HEK293 (cell line): ENCODE measurements around the gene SLC4A11.
A peak's percentile ranks its signal among the peaks of the same experiment; 100 is the strongest.

Experiments used
- CTCF ChIA-PET: fragments of 350-600 bp; formaldehyde crosslinking; extraction: SDS; loops from one replicate; lab custom pipeline; 2021; ENCODE audit warnings: antibody characterized with exemption; lab: Yijun Ruan, JAX
- POLR2A ChIA-PET: fragments of 300-600 bp; formaldehyde crosslinking; extraction: SDS; loops from one replicate; lab custom pipeline; 2020; ENCODE audit warnings: antibody characterized with exemption, inconsistent platforms; lab: Yijun Ruan, JAX
- H3K27ac ChIP-seq: fragments of 200-500 bp; sonication (Bioruptor generic); 2 replicates; pipeline ENCODE4 v1.5.1; 2014; ENCODE audit warnings: low read depth, low read length, control low read depth, inconsistent platforms; ENCODE audit errors: extremely low read depth
- H3K36me3 ChIP-seq, 2 experiments: fragments of 200-500 bp in 1 of 2; sonication (Bioruptor generic) in 1 of 2; 1 replicate in 1 of 2; 2 replicates in 1 of 2; pipeline ENCODE4 v1.5.1; 2014 to 2017; ENCODE audit warnings: inconsistent platforms in 2 of 2, low read length in 2 of 2; ENCODE audit not compliant: control insufficient read depth in 2 of 2, insufficient read depth in 1 of 2
- H3K4me1 ChIP-seq: fragments of 200-500 bp; sonication (Bioruptor generic); 2 replicates; pipeline ENCODE4 v1.5.1; 2014; ENCODE audit warnings: mild to moderate bottlenecking, low read length, inconsistent platforms; ENCODE audit not compliant: control insufficient read depth, insufficient read depth
- H3K4me3 ChIP-seq: 2 replicates; pipeline ENCODE4 v1.5.1; 2011; ENCODE audit warnings: low read depth, mild to moderate bottlenecking, control low read depth, low read length, moderate library complexity
- H3K9me3 ChIP-seq: fragments of 200-500 bp; sonication (Bioruptor generic); 2 replicates; pipeline ENCODE4 v1.5.1; 2014; ENCODE audit warnings: low read depth, low read length, inconsistent platforms; ENCODE audit not compliant: control insufficient read depth, insufficient read depth
- GLIS1 ChIP-seq: fragments of 450-650 bp; formaldehyde crosslinking; IDR thresholded peaks from 2 replicates; pipeline ENCODE4 v1.5.1; 2016; ENCODE audit warnings: missing biosample characterization, missing genetic modification characterization
- KLF17 ChIP-seq: fragments of 450-650 bp; formaldehyde crosslinking; IDR thresholded peaks from 2 replicates; pipeline ENCODE4 v1.5.1; 2016; ENCODE audit warnings: missing biosample characterization, missing genetic modification characterization
- KLF9 ChIP-seq: fragments of 450-650 bp; formaldehyde crosslinking; IDR thresholded peaks from 2 replicates; pipeline ENCODE4 v1.5.1; 2016; ENCODE audit warnings: missing biosample characterization, missing genetic modification characterization, low read depth
- MEIS1 ChIP-seq: sonication (generic); formaldehyde crosslinking; IDR thresholded peaks from 2 replicates; pipeline ENCODE4 v1.8.1; 2022; ENCODE audit warnings: missing genetic modification reagents, mild to moderate bottlenecking, borderline replicate concordance
- OSR2 ChIP-seq: fragments of 450-650 bp; formaldehyde crosslinking; IDR thresholded peaks from 2 replicates; pipeline ENCODE4 v1.5.1; 2016; ENCODE audit warnings: missing biosample characterization, missing genetic modification characterization
- PRDM1 ChIP-seq: fragments of 450-650 bp; formaldehyde crosslinking; IDR thresholded peaks from 2 replicates; pipeline ENCODE4; 2016; ENCODE audit warnings: missing biosample characterization, missing genetic modification characterization
- ZBTB17 ChIP-seq: fragments of 450-650 bp; formaldehyde crosslinking; IDR thresholded peaks from 2 replicates; pipeline ENCODE4 v1.5.1; 2016; ENCODE audit warnings: missing biosample characterization, missing genetic modification characterization
- ZBTB20 ChIP-seq: fragments of 450-650 bp; formaldehyde crosslinking; IDR thresholded peaks from 2 replicates; pipeline ENCODE4 v1.5.1; 2016; ENCODE audit warnings: missing biosample characterization, missing genetic modification characterization
- ZFP37 ChIP-seq: fragments of 450-650 bp; formaldehyde crosslinking; IDR thresholded peaks from 2 replicates; pipeline ENCODE4 v1.5.1; 2016; ENCODE audit warnings: missing biosample characterization, missing genetic modification characterization
- ZFP69B ChIP-seq: fragments of 450-650 bp; formaldehyde crosslinking; IDR thresholded peaks from 2 replicates; pipeline ENCODE4 v1.5.1; 2016; ENCODE audit warnings: missing biosample characterization, missing genetic modification characterization
- ZNF175 ChIP-seq: fragments of 450-650 bp; formaldehyde crosslinking; IDR thresholded peaks from 2 replicates; pipeline ENCODE4 v1.5.1; 2016; ENCODE audit warnings: missing biosample characterization, missing genetic modification characterization
- ZNF202 ChIP-seq: fragments of 450-650 bp; formaldehyde crosslinking; IDR thresholded peaks from 2 replicates; pipeline ENCODE4 v1.5.1; 2016; ENCODE audit warnings: missing biosample characterization, missing genetic modification characterization, borderline replicate concordance
- ZNF214 ChIP-seq: fragments of 450-650 bp; formaldehyde crosslinking; IDR thresholded peaks from 2 replicates; pipeline ENCODE4 v1.5.1; 2017; ENCODE audit warnings: missing biosample characterization, mild to moderate bottlenecking, missing genetic modification characterization, borderline replicate concordance
- ZNF223 ChIP-seq: fragments of 450-650 bp; formaldehyde crosslinking; IDR thresholded peaks from 2 replicates; pipeline ENCODE4 v1.5.1; 2016; ENCODE audit warnings: missing biosample characterization, missing genetic modification characterization
- ZNF335 ChIP-seq: fragments of 450-650 bp; formaldehyde crosslinking; conservative IDR thresholded peaks from 2 replicates; pipeline ENCODE4 v1.5.1; 2016; ENCODE audit warnings: missing biosample characterization, missing genetic modification characterization
- ZNF394 ChIP-seq: fragments of 450-650 bp; formaldehyde crosslinking; IDR thresholded peaks from 2 replicates; pipeline ENCODE4 v1.5.1; 2016; ENCODE audit warnings: missing biosample characterization, missing genetic modification characterization, mild to moderate bottlenecking, moderate library complexity, borderline replicate concordance
- ZNF426 ChIP-seq: fragments of 450-650 bp; formaldehyde crosslinking; IDR thresholded peaks from 2 replicates; pipeline ENCODE4 v1.5.1; 2017; ENCODE audit warnings: missing biosample characterization, missing genetic modification characterization, mild to moderate bottlenecking, inconsistent platforms, moderate library complexity
- ZNF48 ChIP-seq: fragments of 450-650 bp; formaldehyde crosslinking; IDR thresholded peaks from 2 replicates; pipeline ENCODE4 v1.5.1; 2016; ENCODE audit warnings: missing biosample characterization, missing genetic modification characterization
- ZNF529 ChIP-seq: fragments of 450-650 bp; formaldehyde crosslinking; IDR thresholded peaks from 2 replicates; pipeline ENCODE4 v1.5.1; 2017; ENCODE audit warnings: missing genetic modification characterization, missing biosample characterization; ENCODE audit not compliant: insufficient replicate concordance
- ZNF610 ChIP-seq: fragments of 450-650 bp; formaldehyde crosslinking; IDR thresholded peaks from 2 replicates; pipeline ENCODE4 v1.5.1; 2016; ENCODE audit warnings: missing biosample characterization, missing genetic modification characterization, borderline replicate concordance
- ZNF621 ChIP-seq: fragments of 450-650 bp; formaldehyde crosslinking; IDR thresholded peaks from 2 replicates; pipeline ENCODE4 v1.5.1; 2017; ENCODE audit warnings: missing biosample characterization, missing genetic modification characterization
- ZNF624 ChIP-seq: fragments of 450-650 bp; formaldehyde crosslinking; IDR thresholded peaks from 2 replicates; pipeline ENCODE4 v1.5.1; 2017; ENCODE audit warnings: missing biosample characterization, missing genetic modification characterization
- ZNF670 ChIP-seq: fragments of 450-650 bp; formaldehyde crosslinking; IDR thresholded peaks from 2 replicates; pipeline ENCODE4 v1.5.1; 2016; ENCODE audit warnings: missing biosample characterization, missing genetic modification characterization, low read depth
- ZNF777 ChIP-seq: fragments of 450-650 bp; formaldehyde crosslinking; IDR thresholded peaks from 2 replicates; pipeline ENCODE4 v1.5.1; 2017; ENCODE audit warnings: missing biosample characterization, missing genetic modification characterization, borderline replicate concordance
- TF ChIP-seq, protein P1 (sequence below): fragments of 450-650 bp; formaldehyde crosslinking; IDR thresholded peaks from 2 replicates; pipeline ENCODE4 v1.5.1; 2016; ENCODE audit warnings: missing biosample characterization, missing genetic modification characterization
- TF ChIP-seq, protein P2 (sequence below): fragments of 450-650 bp; formaldehyde crosslinking; IDR thresholded peaks from 2 replicates; pipeline ENCODE4 v1.5.1; 2016; ENCODE audit warnings: missing biosample characterization, missing genetic modification characterization
- TF ChIP-seq, protein P3 (sequence below): fragments of 450-650 bp; formaldehyde crosslinking; IDR thresholded peaks from 2 replicates; pipeline ENCODE4 v1.5.1; 2016; ENCODE audit warnings: missing biosample characterization, missing genetic modification characterization, borderline replicate concordance

Gene SLC4A11

GRCh38 chr20:3204124-3204794, 34.7 kb downstream of the SLC4A11 start, which contains the start of gene DDRGK1 (continued):
- TF ChIP-seq KLF17 (tag by site-specific recombination) (no peak; the same call in 1 of the 2 replicates), MEIS1 (CRISPR knock-in tag) (no peak), ZNF624 (tag by site-specific recombination) (no peak), ZNF394 (tag by site-specific recombination) (peak; percentile 42; the same call in 1 of the 2 replicates), PRDM1 (tag by site-specific recombination) (no peak), ZNF223 (tag by site-specific recombination) (no peak), KLF9 (peak; percentile 48), ZNF529 (tag by site-specific recombination) (no peak), ZNF621 (tag by site-specific recombination) (no peak), ZNF670 (no peak), ZNF777 (peak; percentile 37; the same call in 1 of the 2 replicates), ZNF175 (tag by site-specific recombination) (no peak), ZNF48 (tag by site-specific recombination) (no peak), ZNF610 (tag by site-specific recombination) (0 out of 2 replicates have a peak, but pooled peaks have one; percentile 36), ZNF335 (tag by site-specific recombination) (peak; percentile 76), ZFP69B (tag by site-specific recombination) (no peak; the same call in 1 of the 2 replicates), ZFP37 (tag by site-specific recombination) (no peak), OSR2 (tag by site-specific recombination) (peak; percentile 32; the same call in 1 of the 2 replicates), ZBTB20 (tag by site-specific recombination) (peak; percentile 81)
- TF ChIP-seq, protein P1, sequence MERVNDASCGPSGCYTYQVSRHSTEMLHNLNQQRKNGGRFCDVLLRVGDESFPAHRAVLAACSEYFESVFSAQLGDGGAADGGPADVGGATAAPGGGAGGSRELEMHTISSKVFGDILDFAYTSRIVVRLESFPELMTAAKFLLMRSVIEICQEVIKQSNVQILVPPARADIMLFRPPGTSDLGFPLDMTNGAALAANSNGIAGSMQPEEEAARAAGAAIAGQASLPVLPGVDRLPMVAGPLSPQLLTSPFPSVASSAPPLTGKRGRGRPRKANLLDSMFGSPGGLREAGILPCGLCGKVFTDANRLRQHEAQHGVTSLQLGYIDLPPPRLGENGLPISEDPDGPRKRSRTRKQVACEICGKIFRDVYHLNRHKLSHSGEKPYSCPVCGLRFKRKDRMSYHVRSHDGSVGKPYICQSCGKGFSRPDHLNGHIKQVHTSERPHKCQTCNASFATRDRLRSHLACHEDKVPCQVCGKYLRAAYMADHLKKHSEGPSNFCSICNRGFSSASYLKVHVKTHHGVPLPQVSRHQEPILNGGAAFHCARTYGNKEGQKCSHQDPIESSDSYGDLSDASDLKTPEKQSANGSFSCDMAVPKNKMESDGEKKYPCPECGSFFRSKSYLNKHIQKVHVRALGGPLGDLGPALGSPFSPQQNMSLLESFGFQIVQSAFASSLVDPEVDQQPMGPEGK (tag by site-specific recombination), result peak; percentile 53

DNA sequence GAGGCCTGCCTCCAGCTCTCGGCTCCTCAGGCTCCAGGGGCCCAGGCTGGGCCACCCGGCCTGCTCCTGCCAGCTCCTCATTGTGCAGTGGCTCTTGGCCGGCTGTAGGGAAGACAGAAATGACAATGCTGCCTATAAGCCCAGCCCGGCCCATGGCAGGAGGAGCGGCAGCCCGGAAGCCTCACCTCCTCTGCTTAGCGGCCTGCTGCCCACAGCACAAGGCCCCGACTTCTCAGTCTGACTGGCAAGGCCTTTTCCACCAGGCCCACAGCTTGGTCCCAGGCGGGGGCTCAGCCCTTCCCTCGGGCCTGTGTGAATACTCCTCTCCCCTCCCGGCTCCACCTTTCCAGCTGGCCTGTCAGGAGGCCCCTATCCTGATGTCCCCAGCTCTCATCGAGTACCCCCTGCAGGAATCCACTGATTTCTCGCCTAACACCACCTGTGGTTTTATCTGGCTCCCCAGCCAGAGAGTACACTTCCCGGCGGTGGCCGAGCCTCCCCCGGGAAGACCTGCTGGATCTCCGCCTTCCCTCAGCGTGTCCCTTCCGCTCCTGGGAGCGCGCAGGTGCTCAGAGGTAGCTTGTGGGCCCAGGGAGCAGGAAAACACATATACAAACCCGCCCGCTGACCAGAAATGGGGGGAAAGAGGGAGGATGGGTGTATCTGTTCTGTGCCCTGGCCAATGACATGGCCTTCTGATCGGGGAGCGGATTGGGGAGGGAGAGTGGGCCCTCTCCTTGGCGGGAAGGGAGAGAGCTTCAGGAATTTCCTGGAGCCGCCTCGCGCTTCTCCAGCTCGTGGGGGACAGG, 35.5 kb downstream of the SLC4A11 start:
- POLR2A ChIA-PET, result interaction anchor here (0.6 to 1.8 kb wide), 8 partner anchors 12 to 44 kb away, joined by 3 to 11 read pairs (median 4); partner anchors contain the start of genes FASTKD5, LZTS3 and UBOX5
- no peak for TF ChIP-seq ZNF202 (tag by site-specific recombination)
- TF ChIP-seq, protein P2, sequence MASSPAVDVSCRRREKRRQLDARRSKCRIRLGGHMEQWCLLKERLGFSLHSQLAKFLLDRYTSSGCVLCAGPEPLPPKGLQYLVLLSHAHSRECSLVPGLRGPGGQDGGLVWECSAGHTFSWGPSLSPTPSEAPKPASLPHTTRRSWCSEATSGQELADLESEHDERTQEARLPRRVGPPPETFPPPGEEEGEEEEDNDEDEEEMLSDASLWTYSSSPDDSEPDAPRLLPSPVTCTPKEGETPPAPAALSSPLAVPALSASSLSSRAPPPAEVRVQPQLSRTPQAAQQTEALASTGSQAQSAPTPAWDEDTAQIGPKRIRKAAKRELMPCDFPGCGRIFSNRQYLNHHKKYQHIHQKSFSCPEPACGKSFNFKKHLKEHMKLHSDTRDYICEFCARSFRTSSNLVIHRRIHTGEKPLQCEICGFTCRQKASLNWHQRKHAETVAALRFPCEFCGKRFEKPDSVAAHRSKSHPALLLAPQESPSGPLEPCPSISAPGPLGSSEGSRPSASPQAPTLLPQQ (tag by site-specific recombination), result peak; percentile 88
- TF ChIP-seq GLIS1, result peak; percentile 90
- no peak for TF ChIP-seq ZNF426 (tag by site-specific recombination)
- peak; percentile 69 for TF ChIP-seq ZNF394 (tag by site-specific recombination)
- TF ChIP-seq ZBTB17 (tag by site-specific recombination), result no peak; the same call in 1 of the 2 replicates
- TF ChIP-seq, protein P3, sequence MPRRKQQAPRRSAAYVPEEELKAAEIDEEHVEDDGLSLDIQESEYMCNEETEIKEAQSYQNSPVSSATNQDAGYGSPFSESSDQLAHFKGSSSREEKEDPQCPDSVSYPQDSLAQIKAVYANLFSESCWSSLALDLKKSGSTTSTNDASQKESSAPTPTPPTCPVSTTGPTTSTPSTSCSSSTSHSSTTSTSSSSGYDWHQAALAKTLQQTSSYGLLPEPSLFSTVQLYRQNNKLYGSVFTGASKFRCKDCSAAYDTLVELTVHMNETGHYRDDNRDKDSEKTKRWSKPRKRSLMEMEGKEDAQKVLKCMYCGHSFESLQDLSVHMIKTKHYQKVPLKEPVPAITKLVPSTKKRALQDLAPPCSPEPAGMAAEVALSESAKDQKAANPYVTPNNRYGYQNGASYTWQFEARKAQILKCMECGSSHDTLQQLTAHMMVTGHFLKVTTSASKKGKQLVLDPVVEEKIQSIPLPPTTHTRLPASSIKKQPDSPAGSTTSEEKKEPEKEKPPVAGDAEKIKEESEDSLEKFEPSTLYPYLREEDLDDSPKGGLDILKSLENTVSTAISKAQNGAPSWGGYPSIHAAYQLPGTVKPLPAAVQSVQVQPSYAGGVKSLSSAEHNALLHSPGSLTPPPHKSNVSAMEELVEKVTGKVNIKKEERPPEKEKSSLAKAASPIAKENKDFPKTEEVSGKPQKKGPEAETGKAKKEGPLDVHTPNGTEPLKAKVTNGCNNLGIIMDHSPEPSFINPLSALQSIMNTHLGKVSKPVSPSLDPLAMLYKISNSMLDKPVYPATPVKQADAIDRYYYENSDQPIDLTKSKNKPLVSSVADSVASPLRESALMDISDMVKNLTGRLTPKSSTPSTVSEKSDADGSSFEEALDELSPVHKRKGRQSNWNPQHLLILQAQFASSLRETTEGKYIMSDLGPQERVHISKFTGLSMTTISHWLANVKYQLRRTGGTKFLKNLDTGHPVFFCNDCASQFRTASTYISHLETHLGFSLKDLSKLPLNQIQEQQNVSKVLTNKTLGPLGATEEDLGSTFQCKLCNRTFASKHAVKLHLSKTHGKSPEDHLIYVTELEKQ, result no peak
- no peak for TF ChIP-seq ZNF214

More for the DNA sequence above, 35.5 kb downstream of the SLC4A11 start:
- Histone ChIP-seq H3K27ac (peak overlapping the region; percentile 96), H3K4me3 (peak overlapping the region; percentile 89), H3K9me3 (no peaks in the 10 kb centered on the region), H3K36me3 (peaks cover 29 to 39% of the 10 kb centered on the region in 2 experiments; a peak in 2 of 3 replicates), H3K4me1 (peaks cover 9% of the 10 kb centered on the region)
- CTCF ChIA-PET, result interaction anchor here (0.5 to 1.0 kb wide), 6 partner anchors 15 to 333 kb away, joined by 3 to 5 read pairs (median 4); no protein-coding TSS in a partner anchor
